Measurements from ENCODE around the gene DHRS2. TPM values are rescaled to one million over a fixed set of nuclear protein-coding genes. Genes with fewer than 3 reads are reported as not detected.

Gene DHRS2
- total and polyA plus RNA-seq, 2 of the 13 experiments (the other 11 are each of a cell fraction or from before 2014, with no cell fraction given) = 1,621 to 3,021 TPM

DNA sequence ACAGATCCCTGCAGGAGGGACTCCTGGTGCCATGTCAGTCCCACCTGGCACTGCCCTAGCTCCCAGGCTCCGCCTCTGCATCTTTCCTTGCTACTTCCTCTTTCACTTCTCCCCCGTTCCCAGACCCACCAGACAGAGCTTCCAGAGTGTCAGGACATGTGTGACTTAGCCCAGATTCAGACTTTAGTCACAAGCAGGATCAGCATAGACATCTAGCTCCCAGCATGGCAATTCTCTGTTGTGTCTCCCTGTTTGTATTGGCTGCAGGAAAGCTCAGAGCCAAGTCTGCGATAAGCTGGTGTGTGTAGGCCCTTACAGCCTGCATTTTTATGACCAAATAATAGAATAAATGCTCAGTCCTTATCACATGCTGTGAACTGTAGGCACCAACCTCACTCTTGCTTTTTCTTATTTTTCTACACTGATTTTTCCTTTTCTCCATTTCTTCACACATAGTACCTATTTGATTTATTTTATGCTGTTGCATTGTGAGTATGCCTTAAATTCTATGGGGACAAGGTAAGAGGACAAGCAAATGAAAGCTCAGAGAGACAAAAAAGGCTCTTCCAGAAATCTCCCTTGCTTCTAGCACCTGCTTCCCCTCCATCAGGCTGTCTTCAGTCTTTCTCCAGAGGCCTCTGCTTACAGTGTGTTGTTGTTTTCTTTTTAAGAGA lies 5.9 kb downstream of the DHRS2 start (continued):
- TF ChIP-seq, protein P1, sequence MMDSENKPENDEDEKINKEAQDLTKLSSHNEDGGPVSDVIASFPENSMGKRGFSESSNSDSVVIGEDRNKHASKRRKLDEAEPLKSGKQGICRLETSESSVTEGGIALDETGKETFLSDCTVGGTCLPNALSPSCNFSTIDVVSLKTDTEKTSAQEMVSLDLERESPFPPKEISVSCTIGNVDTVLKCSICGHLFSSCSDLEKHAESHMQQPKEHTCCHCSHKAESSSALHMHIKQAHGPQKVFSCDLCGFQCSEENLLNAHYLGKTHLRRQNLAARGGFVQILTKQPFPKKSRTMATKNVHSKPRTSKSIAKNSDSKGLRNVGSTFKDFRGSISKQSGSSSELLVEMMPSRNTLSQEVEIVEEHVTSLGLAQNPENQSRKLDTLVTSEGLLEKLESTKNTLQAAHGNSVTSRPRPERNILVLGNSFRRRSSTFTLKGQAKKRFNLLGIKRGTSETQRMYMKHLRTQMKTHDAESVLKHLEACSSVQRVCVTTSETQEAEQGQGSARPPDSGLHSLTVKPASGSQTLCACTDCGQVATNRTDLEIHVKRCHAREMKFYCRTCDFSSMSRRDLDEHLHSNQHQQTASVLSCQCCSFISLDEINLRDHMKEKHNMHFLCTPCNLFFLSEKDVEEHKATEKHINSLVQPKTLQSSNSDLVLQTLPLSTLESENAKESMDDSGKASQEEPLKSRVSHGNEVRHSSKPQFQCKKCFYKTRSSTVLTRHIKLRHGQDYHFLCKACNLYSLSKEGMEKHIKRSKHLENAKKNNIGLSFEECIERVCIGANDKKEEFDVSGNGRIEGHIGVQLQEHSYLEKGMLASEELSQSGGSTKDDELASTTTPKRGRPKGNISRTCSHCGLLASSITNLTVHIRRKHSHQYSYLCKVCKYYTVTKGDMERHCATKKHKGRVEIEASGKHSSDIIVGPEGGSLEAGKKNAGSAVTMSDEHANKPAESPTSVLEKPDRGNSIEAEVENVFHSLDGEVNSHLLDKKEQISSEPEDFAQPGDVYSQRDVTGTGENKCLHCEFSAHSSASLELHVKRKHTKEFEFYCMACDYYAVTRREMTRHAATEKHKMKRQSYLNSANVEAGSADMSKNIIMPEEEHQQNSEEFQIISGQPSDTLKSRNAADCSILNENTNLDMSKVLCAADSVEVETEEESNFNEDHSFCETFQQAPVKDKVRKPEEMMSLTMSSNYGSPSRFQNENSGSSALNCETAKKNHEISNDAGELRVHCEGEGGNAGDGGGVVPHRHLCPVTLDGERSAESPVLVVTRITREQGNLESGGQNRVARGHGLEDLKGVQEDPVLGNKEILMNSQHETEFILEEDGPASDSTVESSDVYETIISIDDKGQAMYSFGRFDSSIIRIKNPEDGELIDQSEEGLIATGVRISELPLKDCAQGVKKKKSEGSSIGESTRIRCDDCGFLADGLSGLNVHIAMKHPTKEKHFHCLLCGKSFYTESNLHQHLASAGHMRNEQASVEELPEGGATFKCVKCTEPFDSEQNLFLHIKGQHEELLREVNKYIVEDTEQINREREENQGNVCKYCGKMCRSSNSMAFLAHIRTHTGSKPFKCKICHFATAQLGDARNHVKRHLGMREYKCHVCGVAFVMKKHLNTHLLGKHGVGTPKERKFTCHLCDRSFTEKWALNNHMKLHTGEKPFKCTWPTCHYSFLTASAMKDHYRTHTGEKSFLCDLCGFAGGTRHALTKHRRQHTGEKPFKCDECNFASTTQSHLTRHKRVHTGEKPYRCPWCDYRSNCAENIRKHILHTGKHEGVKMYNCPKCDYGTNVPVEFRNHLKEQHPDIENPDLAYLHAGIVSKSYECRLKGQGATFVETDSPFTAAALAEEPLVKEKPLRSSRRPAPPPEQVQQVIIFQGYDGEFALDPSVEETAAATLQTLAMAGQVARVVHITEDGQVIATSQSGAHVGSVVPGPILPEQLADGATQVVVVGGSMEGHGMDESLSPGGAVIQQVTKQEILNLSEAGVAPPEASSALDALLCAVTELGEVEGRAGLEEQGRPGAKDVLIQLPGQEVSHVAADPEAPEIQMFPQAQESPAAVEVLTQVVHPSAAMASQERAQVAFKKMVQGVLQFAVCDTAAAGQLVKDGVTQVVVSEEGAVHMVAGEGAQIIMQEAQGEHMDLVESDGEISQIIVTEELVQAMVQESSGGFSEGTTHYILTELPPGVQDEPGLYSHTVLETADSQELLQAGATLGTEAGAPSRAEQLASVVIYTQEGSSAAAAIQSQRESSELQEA (CRISPR knock-in tag; IDR thresholded peaks at IDR 0.05; ENCODE audit: not compliant biosample characterization) = no peak
- no peak for TF ChIP-seq GFI1 (CRISPR knock-in tag; IDR thresholded peaks at IDR 0.05; ENCODE audit: borderline replicate concordance)
- no peak for TF ChIP-seq PAX8 (CRISPR knock-in tag; IDR thresholded peaks at IDR 0.05; ENCODE audit: borderline replicate concordance)
- TF ChIP-seq HDAC2 (CRISPR knock-in tag; IDR thresholded peaks at IDR 0.05) = no peak
- TF ChIP-seq ZNF550 (CRISPR knock-in tag; IDR thresholded peaks at IDR 0.05; ENCODE audit: borderline replicate concordance) = no peak
- no peak for TF ChIP-seq FOXK1 (CRISPR knock-in tag; IDR thresholded peaks at IDR 0.05; ENCODE audit: borderline replicate concordance, low read depth)
- TF ChIP-seq, protein P2, sequence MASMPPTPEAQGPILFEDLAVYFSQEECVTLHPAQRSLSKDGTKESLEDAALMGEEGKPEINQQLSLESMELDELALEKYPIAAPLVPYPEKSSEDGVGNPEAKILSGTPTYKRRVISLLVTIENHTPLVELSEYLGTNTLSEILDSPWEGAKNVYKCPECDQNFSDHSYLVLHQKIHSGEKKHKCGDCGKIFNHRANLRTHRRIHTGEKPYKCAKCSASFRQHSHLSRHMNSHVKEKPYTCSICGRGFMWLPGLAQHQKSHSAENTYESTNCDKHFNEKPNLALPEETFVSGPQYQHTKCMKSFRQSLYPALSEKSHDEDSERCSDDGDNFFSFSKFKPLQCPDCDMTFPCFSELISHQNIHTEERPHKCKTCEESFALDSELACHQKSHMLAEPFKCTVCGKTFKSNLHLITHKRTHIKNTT (CRISPR knock-in tag; IDR thresholded peaks at IDR 0.05) = no peak
- TF ChIP-seq GABPA (IDR thresholded peaks at IDR 0.05; ENCODE audit: low read depth, low read length) = no peak
- TF ChIP-seq GABPA (CRISPR knock-in tag; IDR thresholded peaks at IDR 0.05; ENCODE audit: low read depth) = no peak
- TF ChIP-seq ZNF225 (CRISPR knock-in tag; IDR thresholded peaks at IDR 0.05) = no peak
- TF ChIP-seq FOXJ3 (CRISPR knock-in tag; IDR thresholded peaks at IDR 0.05; ENCODE audit: borderline replicate concordance) = no peak
- no peak for TF ChIP-seq KLF11 (CRISPR knock-in tag; IDR thresholded peaks at IDR 0.05)
- TF ChIP-seq ZNF354B (CRISPR knock-in tag; IDR thresholded peaks at IDR 0.05) = no peak
- TF ChIP-seq HCFC1 (IDR thresholded peaks at IDR 0.05; ENCODE audit: low read depth, low read length) = no peak
- TF ChIP-seq, protein P3, sequence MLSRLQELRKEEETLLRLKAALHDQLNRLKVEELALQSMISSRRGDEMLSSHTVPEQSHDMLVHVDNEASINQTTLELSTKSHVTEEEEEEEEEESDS (CRISPR knock-in tag; IDR thresholded peaks at IDR 0.05; ENCODE audit: borderline replicate concordance) = no peak
- TF ChIP-seq NR2C2 (CRISPR knock-in tag; IDR thresholded peaks at IDR 0.05; ENCODE audit: borderline replicate concordance) = no peak; the same call in 1 of the 2 replicates
- TF ChIP-seq, protein P4, sequence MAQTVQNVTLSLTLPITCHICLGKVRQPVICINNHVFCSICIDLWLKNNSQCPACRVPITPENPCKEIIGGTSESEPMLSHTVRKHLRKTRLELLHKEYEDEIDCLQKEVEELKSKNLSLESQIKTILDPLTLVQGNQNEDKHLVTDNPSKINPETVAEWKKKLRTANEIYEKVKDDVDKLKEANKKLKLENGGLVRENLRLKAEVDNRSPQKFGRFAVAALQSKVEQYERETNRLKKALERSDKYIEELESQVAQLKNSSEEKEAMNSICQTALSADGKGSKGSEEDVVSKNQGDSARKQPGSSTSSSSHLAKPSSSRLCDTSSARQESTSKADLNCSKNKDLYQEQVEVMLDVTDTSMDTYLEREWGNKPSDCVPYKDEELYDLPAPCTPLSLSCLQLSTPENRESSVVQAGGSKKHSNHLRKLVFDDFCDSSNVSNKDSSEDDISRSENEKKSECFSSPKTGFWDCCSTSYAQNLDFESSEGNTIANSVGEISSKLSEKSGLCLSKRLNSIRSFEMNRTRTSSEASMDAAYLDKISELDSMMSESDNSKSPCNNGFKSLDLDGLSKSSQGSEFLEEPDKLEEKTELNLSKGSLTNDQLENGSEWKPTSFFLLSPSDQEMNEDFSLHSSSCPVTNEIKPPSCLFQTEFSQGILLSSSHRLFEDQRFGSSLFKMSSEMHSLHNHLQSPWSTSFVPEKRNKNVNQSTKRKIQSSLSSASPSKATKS (CRISPR knock-in tag; IDR thresholded peaks at IDR 0.05) = no peak
- TF ChIP-seq MXI1 (IDR thresholded peaks at IDR 0.05; ENCODE audit: borderline replicate concordance, low read depth, low read length) = no peak
- no peak for TF ChIP-seq ZKSCAN1 (IDR thresholded peaks at IDR 0.05; ENCODE audit: low read length)

Measured in HepG2 (cell line).